DOHH2 (cell line): ENCODE measurements around the gene RNF11.
"Not testable (repeated sequence)": the region's sequence is repeated elsewhere in the genome, so short reads cannot be mapped to it uniquely, and the experiment has no call there.

Experiments used
- H3F3A ChIP-seq: fragments of 200-600 bp; sonication (generic), shearing (Covaris generic); 2 replicates; pipeline ENCODE4 v1.6.0; 2016; ENCODE audit warnings: antibody characterized with exemption, mild to moderate bottlenecking; ENCODE audit not compliant: control insufficient read depth, insufficient read depth
- H3K27ac ChIP-seq: fragments of 200-600 bp; sonication (generic); 2 replicates; pipeline ENCODE4 v1.5.1; 2014; ENCODE audit warnings: low read depth, mild to moderate bottlenecking, low read length, moderate library complexity
- H3K27me3 ChIP-seq: fragments of 200-600 bp; sonication (generic); 2 replicates; pipeline ENCODE4 v1.6.1; 2014; ENCODE audit warnings: mild to moderate bottlenecking, low read length, mixed read lengths; ENCODE audit not compliant: control insufficient read depth
- H3K36me3 ChIP-seq: fragments of 200-600 bp; sonication (generic); 2 replicates; pipeline ENCODE4 v1.6.1; 2014; ENCODE audit warnings: mild to moderate bottlenecking, low read length, moderate library complexity, mixed read lengths; ENCODE audit not compliant: control insufficient read depth
- H3K4me1 ChIP-seq: fragments of 200-600 bp; sonication (generic); 2 replicates; pipeline ENCODE4 v1.6.1; 2014; ENCODE audit warnings: mild to moderate bottlenecking, low read length, mixed read lengths; ENCODE audit not compliant: control insufficient read depth
- H3K4me2 ChIP-seq: fragments of 200-600 bp; sonication (generic); 2 replicates; pipeline ENCODE4 v1.6.0; 2014; ENCODE audit warnings: mild to moderate bottlenecking, low read length, moderate library complexity
- H3K4me3 ChIP-seq: fragments of 200-600 bp; sonication (generic); 2 replicates; pipeline ENCODE4 v1.5.1; 2014; ENCODE audit warnings: mild to moderate bottlenecking, low read length, mixed read lengths
- H3K79me2 ChIP-seq: fragments of 200-600 bp; sonication (generic); 2 replicates; pipeline ENCODE4 v1.6.1; 2014; ENCODE audit warnings: mild to moderate bottlenecking, low read length, mixed read lengths; ENCODE audit not compliant: control insufficient read depth
- H3K9me2 ChIP-seq: fragments of 200-600 bp; sonication (generic); replicated peaks from 2 replicates; pipeline ENCODE4 v1.6.1; 2014; ENCODE audit warnings: mild to moderate bottlenecking, low read length, mixed read lengths; ENCODE audit not compliant: control insufficient read depth
- H3K9me3 ChIP-seq: fragments of 200-600 bp; sonication (generic); 2 replicates; pipeline ENCODE4 v1.6.1; 2014; ENCODE audit warnings: antibody characterized with exemption, low read length, mixed read lengths; ENCODE audit not compliant: control insufficient read depth, insufficient read depth
- H4K20me1 ChIP-seq: fragments of 200-600 bp; sonication (generic); 2 replicates; pipeline ENCODE4 v1.6.0; 2014; ENCODE audit warnings: low read depth, mild to moderate bottlenecking, antibody characterized with exemption, low read length, moderate library complexity; ENCODE audit not compliant: control insufficient read depth, insufficient read depth
- EZH2phosphoT487 ChIP-seq: fragments of 200-600 bp; sonication (generic); IDR thresholded peaks from 2 replicates; pipeline ENCODE4 v1.6.1; 2017; ENCODE audit warnings: borderline replicate concordance, mild to moderate bottlenecking, antibody characterized with exemption, low read length, moderate library complexity, mixed read lengths
- TF ChIP-seq, protein P1 (sequence below): fragments of 200-600 bp; sonication (generic); IDR thresholded peaks from one replicate; pipeline ENCODE4 v1.5.1; 2014; ENCODE audit warnings: antibody characterized with exemption, mild to moderate bottlenecking, low read depth, low read length; ENCODE audit not compliant: poor library complexity, severe bottlenecking

Gene RNF11

DNA sequence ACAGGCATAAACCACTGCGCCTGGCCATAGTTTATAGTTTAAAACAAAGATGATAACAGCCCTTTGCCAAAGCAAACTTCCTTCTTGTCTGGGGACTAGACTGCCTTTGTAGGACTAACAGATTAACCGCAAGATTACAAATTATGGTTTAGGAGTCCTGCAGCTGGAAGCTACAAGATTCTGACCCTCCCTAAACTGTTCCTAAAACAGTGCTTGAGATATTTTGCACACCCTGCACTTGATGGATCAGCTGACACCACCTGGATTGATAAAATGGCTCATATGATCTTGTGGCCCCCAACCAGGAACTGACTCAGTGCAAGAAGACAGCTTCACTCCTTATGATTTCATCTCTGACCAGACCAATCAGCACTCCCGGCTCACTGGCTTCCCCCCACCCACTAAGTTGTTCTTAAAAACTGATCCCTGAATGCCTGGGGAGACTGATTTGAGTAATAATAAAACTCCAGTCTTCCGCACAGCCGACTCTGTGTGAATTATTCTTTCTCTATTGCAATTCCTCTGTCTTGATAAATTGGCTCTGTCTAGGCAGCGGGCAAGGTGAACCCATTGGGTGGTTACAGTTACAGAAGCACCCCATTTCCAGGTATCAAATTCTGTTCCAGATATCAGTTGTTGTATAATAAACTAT lies 13.8 kb upstream of the RNF11 start:
- TF ChIP-seq, protein P1, sequence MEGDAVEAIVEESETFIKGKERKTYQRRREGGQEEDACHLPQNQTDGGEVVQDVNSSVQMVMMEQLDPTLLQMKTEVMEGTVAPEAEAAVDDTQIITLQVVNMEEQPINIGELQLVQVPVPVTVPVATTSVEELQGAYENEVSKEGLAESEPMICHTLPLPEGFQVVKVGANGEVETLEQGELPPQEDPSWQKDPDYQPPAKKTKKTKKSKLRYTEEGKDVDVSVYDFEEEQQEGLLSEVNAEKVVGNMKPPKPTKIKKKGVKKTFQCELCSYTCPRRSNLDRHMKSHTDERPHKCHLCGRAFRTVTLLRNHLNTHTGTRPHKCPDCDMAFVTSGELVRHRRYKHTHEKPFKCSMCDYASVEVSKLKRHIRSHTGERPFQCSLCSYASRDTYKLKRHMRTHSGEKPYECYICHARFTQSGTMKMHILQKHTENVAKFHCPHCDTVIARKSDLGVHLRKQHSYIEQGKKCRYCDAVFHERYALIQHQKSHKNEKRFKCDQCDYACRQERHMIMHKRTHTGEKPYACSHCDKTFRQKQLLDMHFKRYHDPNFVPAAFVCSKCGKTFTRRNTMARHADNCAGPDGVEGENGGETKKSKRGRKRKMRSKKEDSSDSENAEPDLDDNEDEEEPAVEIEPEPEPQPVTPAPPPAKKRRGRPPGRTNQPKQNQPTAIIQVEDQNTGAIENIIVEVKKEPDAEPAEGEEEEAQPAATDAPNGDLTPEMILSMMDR, result no peak
- TF ChIP-seq EZH2phosphoT487, result no peak
- H4K20me1 ChIP-seq, result no peaks in the 10 kb centered on the region
- H3K27ac ChIP-seq, result no peak overlapping the region
- H3K27me3 ChIP-seq, result peaks cover 26% of the 10 kb centered on the region
- H3K4me3 ChIP-seq, result no peak overlapping the region
- H3K9me3 ChIP-seq, result no peaks in the 10 kb centered on the region
- no peak overlapping the region for H3K4me2 ChIP-seq
- no peaks in the 10 kb centered on the region for H3K79me2 ChIP-seq
- H3F3A ChIP-seq, result no peaks in the 10 kb centered on the region
- no peaks in the 10 kb centered on the region for H3K9me2 ChIP-seq
- no peaks in the 10 kb centered on the region for H3K4me1 ChIP-seq
- no peaks in the 10 kb centered on the region for H3K36me3 ChIP-seq

DNA sequence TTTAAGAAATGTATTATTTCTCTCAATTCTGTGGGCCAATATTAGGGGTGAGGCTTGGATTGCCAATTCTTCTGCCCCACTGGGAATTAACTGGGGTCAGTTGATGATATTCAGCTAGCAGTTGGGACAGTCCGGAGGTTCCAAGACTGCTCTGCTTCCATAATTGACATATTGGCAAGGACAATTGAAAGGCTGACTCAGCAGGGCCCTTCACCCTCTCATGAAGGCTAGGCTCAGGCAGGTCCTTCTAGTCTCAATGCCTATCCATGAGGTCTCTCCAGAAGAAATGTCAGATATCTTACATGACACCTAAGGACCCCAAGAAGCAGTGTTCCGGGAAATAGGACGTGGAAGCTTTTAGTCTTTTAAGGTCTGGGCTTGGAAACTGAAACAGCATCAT lies 13.3 kb upstream of the RNF11 start:
- Histone ChIP-seq H3K27me3 (peaks cover 28% of the 10 kb centered on the region), H3K4me2 (no peak overlapping the region), H3K36me3 (no peaks in the 10 kb centered on the region), H3K79me2 (no peaks in the 10 kb centered on the region), H3K9me3 (no peaks in the 10 kb centered on the region), H3K4me3 (no peak overlapping the region), H4K20me1 (no peaks in the 10 kb centered on the region), H3F3A (no peaks in the 10 kb centered on the region), H3K27ac (no peak overlapping the region), H3K9me2 (no peaks in the 10 kb centered on the region), H3K4me1 (no peaks in the 10 kb centered on the region)
- no peak for TF ChIP-seq EZH2phosphoT487
- TF ChIP-seq, protein P1, result no peak

DNA sequence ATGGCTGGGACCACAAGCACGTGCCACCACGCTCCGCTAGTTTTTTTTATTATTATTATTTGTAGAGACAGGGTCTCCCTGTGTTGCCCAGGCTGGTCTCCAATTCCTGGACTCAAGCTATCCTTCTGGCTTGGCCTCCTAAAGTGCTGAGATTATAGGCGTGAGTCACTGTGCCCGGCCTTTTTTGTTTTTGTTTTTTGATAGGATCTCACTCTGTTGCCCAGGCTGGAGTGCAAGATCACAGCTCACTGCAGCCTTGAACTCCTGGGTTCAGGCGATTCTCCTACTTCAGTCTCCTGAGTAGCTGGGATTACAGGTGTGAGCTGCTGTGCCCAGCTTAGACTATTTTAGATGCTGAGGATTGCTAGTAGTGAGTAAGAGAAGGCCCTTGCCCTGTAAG lies 11.8 kb upstream of the RNF11 start:
- Histone ChIP-seq H4K20me1 (no peaks in the 10 kb centered on the region), H3K27ac (no peak overlapping the region), H3F3A (no peaks in the 10 kb centered on the region), H3K9me3 (no peaks in the 10 kb centered on the region), H3K4me1 (no peaks in the 10 kb centered on the region), H3K36me3 (no peaks in the 10 kb centered on the region), H3K4me2 (no peak overlapping the region), H3K79me2 (no peaks in the 10 kb centered on the region), H3K4me3 (no peak overlapping the region), H3K9me2 (no peaks in the 10 kb centered on the region), H3K27me3 (peaks cover 27% of the 10 kb centered on the region)
- TF ChIP-seq, protein P1, result no peak
- no peak for TF ChIP-seq EZH2phosphoT487

DNA sequence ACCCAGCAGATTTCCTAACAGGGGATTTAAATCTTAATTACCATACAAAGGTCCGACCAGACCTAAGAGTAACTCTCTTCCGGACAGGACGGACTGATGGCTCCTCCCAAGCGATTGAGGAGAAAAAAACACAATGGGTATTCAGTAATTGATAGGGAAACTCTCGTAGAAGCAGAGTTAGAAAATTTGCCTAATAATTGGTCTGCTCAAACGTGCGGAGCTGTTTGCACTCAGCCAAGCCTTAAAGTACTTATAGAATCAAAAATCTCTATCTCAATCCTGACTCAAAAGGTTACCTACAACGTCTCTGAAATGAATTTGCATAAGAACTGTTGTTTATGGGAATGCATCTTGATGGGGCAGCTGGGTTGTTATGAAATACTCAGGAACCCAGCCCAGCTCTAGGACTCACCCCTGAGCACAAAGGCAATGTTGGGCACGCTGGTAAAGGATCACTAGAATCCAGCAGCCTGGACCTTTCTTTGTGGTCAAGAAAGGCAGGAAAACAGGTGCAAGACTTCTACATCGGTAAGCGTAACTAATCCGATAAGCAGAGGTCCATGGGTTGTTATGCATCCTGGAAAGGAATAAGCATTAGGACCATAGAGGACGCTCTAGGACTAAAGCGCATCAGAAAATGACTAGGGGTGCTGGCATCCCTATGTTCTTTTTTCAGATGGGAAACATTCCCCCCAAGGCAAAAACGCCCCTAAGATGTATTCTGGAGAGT lies 8.7 kb upstream of the RNF11 start:
- not testable (repeated sequence) for H4K20me1 ChIP-seq, H3K36me3 ChIP-seq, H3K4me1 ChIP-seq, H3K9me3 ChIP-seq, H3K4me2 ChIP-seq, H3K27ac ChIP-seq, H3F3A ChIP-seq, H3K9me2 ChIP-seq, H3K79me2 ChIP-seq, H3K4me3 ChIP-seq
- peaks cover 38% of the 10 kb centered on the region for H3K27me3 ChIP-seq

DNA sequence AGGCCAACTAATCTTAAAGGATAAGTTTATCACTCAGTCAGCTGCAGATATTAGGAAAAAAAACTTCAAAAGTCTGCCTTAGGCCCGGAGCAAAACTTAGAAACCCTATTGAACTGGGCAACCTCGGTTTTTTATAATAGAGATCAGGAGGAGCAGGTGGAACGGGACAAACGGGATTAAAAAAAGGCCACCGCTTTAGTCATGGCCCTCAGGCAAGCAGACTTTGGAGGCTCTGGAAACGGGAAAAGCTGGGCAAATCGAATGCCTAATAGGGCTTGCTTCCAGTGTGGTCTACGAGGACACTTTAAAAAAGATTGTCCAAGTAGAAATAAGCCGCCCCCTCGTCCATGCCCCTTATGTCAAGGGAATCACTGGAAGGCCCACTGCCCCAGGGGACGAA lies 7.6 kb upstream of the RNF11 start:
- not testable (repeated sequence) for H3K27ac ChIP-seq, H3F3A ChIP-seq, H3K9me3 ChIP-seq, H3K4me2 ChIP-seq, H3K36me3 ChIP-seq, H3K79me2 ChIP-seq, H4K20me1 ChIP-seq, H3K4me1 ChIP-seq, H3K9me2 ChIP-seq, H3K4me3 ChIP-seq
- peaks cover 35% of the 10 kb centered on the region for H3K27me3 ChIP-seq
